ENCODE results near the gene PCDH9.

PCDH9 gene

DNA sequence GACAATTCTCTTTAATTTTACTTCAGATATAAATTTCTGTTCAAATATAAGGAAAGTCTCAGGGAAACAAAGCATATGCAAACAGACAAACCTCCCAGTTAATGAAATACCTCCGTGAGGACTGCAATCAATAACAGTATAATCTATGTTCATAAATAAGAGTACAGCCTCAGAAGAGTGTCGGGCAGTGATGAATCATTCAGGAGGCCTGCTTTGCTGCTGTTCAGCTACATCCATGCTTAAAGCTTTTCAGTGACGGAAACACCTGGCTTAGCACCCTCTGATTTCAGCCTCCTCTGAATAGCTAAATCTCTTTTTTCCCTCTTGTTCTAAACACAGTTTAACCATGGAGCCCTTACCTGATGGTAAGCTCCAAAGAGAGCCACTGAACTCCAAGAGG lies 69.0 kb downstream of the PCDH9 start:
- no peak for DNase-seq (ENCODE audit: low spot score)

GRCh38 chr13:67158903-67159302 lies 71.2 kb downstream of the PCDH9 start:
- no peak for DNase-seq (ENCODE audit: low spot score)

DNA sequence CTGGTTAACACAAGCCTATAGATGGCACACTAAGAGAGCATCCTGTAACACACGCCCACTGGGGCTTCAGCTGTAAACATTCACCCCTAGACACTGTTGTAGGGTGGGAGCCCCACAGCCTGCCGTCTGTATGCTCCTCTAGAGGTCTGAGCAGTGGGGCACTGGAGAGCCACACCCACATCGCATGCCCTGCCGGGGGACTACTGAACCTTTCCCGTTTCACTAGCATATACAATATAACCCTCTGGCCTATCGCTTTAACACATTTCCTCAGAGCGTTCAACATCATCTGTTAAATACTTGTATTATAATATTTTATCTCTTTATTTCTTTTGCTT lies 73.4 kb downstream of the PCDH9 start:
- DNase-seq (ENCODE audit: low spot score): no peak

DNA sequence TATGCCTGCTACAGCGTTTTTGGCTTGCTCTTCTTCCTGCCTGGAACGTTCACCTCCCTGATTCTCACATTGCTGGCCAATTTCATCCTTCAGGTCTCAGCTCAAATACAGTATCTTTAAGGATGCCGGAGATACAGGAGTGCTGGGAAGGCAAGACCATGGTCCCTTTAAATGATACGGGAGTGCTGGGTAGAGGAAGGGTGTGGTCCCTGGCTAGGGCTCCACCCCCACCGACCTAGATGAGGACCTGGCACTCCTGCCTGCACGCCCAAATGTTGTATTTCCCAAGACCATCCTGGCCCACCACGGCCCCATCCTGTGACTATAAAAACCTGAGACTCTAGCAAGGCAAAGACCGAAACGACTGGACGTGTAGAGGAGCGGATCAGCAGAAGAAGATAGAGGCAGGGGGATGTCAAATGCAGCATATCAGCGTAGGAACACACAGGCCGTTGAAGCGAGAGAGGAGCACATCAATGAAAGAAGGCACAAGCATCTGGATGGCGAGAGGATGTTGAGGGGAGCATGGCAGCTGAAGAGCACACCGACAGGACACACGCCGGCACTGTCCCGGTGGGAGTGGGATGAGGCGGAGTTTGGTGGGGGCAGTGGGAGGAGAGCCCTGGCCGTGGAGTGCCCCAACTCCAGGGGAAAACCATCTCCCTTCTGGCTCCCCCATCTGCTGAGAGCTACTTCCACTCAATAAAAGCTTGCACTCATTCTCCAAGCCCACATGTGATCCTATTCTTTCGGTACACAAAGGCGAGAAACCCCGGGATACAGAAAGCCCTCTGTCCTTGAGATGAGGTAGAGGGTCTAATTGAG lies 74.0 kb downstream of the PCDH9 start:
- DNase-seq (ENCODE audit: low spot score): no peak

- no peak for DNase-seq (ENCODE audit: low spot score)
Observed at GRCh38 chr13:67152085-67152484, 78.1 kb downstream of the PCDH9 start.

DNA sequence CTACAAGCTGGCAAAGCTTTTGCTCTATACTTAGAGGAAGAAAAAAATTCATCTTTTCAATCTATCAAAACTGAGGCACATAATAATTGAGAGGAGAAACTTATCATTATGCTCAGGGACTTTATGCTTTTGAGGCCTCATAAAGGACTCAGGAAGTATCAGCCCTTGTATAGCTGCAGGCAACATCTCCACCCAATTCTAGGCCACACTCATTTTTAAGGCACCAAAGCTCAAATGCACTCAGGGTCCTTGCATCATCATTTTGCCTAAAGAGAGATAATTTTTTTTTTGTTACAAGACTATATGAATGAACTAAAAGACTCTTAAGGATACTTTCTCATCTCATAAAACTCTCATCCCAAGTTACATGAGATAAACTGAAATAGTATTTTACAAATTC lies 78.5 kb downstream of the PCDH9 start:
- DNase-seq (ENCODE audit: low spot score): no peak

GRCh38 chr13:67150608-67151007 lies 79.5 kb downstream of the PCDH9 start:
- no peak for DNase-seq (ENCODE audit: low spot score)

DNA sequence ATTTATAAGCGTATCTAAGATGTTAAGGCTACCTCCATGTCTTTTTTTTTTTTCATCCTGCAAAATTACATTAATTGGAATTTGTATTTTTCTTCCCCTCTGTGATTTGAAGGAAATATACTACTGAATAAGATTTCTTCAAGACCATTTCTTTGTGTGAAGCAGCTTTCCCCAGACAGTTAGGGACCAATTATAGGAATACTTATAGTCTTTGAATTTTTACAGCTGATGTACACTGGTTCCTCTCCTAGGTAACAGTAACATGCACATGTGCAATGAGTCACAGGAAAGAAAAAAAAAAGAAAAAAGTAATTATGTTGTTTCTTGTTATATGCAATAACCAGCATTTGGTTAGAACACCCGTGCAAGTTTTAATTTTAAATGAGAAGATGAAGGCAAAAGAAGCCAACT lies 82.0 kb downstream of the PCDH9 start:
- DNase-seq (ENCODE audit: low spot score): no peak

- DNase-seq (ENCODE audit: low spot score): no peak
Observed at GRCh38 chr13:67147342-67148133, 82.6 kb downstream of the PCDH9 start.

GRCh38 chr13:67146523-67147130 lies 83.5 kb downstream of the PCDH9 start:
- no peak for DNase-seq (ENCODE audit: low spot score)

GRCh38 chr13:67145950-67146349 lies 84.2 kb downstream of the PCDH9 start:
- no peak for DNase-seq (ENCODE audit: low spot score)

- no peak for DNase-seq (ENCODE audit: low spot score)
Observed at GRCh38 chr13:67143544-67144115, 86.5 kb downstream of the PCDH9 start.

DNA sequence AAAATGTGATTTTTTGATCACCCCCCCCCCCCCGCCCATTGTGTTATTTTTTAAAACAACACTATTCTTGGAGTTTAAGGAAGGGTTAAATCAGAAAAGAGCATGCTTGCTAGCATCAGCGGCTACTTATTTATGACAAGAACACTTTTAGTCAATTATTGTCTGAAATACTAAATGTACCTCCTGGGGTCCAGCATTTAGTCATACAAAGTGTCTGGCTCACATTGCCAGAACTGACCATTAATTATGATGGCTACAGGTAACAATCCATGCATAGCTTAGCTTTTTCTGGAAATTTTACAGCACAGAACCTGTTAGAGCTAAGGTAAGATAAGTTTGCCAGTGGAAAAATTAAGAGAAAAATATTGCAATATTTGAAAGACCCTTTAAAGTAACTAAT lies 90.1 kb downstream of the PCDH9 start:
- no peak for DNase-seq (ENCODE audit: low spot score)

DNA sequence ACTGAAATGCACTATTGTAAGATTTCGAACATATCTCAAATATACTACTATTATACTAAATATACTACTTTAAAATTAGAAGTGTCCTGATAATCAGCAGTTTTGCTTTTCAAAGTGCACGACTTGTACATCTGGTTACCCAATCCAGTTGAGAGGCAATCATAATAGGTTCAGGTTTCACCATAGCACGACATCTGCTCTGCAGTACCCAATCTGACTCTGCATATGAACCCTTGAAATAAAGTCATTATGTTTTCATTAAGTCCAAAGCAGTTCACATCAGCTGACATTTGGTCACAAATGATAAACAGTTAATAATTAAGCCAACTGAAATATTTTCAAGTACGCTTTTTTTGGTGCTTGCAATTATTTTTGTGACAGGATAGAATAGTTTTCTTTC lies 90.6 kb downstream of the PCDH9 start:
- DNase-seq (ENCODE audit: low spot score): no peak

- DNase-seq (ENCODE audit: low spot score): no peak
Observed at GRCh38 chr13:67138970-67139369, 91.2 kb downstream of the PCDH9 start.

GRCh38 chr13:67137044-67137735 lies 92.9 kb downstream of the PCDH9 start:
- DNase-seq (ENCODE audit: low spot score): no peak

- no peak for DNase-seq (ENCODE audit: low spot score)
Observed at GRCh38 chr13:67136157-67136556, 94.0 kb downstream of the PCDH9 start.

DNA sequence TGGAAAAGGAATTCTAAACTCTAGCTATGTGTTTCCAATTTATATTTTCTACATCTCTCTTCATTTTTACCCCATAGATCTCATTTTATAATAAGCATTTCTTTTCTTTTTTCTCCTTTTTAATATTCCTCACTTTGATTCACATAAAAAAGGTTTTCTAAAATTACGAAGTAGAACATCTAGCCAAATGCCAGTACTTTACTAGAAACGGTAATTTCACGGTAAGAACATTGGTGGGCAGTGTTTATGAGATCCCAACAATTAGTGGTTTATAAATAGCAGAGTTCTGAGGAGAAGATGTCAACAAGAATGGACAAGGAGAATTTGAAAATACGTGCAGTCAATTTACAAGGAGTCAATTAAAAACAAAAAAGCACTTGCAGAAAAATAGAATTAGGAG lies 94.8 kb downstream of the PCDH9 start:
- no peak for DNase-seq (ENCODE audit: low spot score)

DNA sequence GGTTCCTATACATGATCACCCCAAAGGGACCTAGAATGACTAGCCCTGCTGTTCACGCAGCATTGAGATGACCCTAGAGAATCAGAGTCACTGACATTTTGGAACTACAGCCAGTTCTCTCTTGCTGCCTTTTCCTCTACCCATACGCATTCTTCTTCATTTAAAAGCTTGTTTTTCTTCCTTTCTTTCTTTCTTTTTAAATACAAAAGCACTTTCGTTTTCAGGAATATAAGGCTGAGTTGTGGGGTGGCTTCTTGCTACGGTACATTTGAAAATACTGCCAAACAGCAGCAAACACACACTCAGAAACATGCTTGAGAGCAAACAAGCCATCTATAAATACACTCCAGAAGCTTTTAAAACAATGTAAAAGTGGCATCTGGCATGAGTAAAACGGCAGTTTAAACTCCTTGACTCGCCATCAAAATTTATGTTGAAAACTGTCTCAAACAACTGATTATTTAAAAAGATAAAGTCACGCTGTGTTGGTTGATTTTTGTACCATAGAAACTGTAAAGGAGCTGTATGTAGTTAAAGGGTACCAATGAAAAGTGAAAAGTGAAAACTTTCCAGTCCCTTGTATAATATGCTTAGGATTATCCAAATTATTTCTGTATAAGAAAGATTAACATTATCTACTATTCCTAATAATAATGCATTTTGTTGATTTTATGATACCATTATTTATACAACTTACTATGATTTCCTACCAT lies 95.6 kb downstream of the PCDH9 start:
- no peak for DNase-seq (ENCODE audit: low spot score)

GRCh38 chr13:67133476-67133875 lies 96.7 kb downstream of the PCDH9 start:
- DNase-seq (ENCODE audit: low spot score): no peak

GRCh38 chr13:67131393-67131792 lies 98.7 kb downstream of the PCDH9 start:
- DNase-seq (ENCODE audit: low spot score): no peak

DNA sequence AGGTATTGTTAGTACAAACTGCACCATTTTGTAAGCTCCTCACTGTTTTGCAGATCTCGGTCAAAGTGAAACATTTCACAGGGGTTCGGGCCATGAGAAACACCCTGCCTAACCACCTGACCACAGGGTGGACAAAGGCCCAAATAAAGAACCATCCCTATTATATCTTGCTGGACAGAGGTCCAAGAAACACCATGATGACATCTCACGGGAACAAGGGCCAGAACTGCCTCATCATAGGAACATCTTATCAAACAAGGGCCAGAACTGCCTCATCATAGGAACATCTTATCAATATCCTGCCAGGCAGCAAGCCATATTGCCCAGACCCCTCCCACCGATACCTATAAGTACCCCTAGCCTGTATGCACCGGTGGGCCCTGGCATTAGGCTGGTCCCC lies 99.7 kb downstream of the PCDH9 start:
- DNase-seq (ENCODE audit: low spot score): no peak

All from CD4-positive, alpha-beta T cell treated with Interleukin-15 for 4 hours (primary cell).